Heart right ventricle (tissue), 16 donors: ENCODE measurements around the gene ALDOB. TPM values are rescaled to one million over a fixed set of nuclear protein-coding genes. Genes with fewer than 3 reads are reported as not detected.
A peak's percentile ranks its signal among the peaks of the same experiment; 100 is the strongest.

Experiments used
- ATAC-seq, 8 donors: fragments of 200-7000 bp; cut with Tn5 transposase; one replicate each; pipeline ENCODE4 v1.9.1; 2020; ENCODE audit warnings: mild to moderate bottlenecking in 8 of 8, moderate library complexity in 8 of 8, moderate number of reproducible peaks in 1 of 8
- DNase-seq, 2 donors: peaks; one replicate each; pipeline ENCODE4 v3.0.0-alpha.2; 2020
- H3K27ac ChIP-seq, 10 donors: fragments of 200-600 bp; sonication (generic) in 2 of 10; one replicate each; pipeline versions ENCODE4 v1.5.0 to v1.8.0; 2020 to 2022; ENCODE audit warnings: mild to moderate bottlenecking in 3 of 10
- H3K27me3 ChIP-seq, 7 donors: fragments of 200-600 bp; one replicate each; pipeline ENCODE4 v1.8.0; 2021 to 2022; ENCODE audit warnings: mild to moderate bottlenecking in 2 of 7
- H3K36me3 ChIP-seq, 9 donors: fragments of 200-600 bp; sonication (generic) in 1 of 9; one replicate each; pipeline versions ENCODE4 v1.5.0 to v1.8.0; 2020 to 2022; ENCODE audit warnings: mild to moderate bottlenecking in 2 of 9
- H3K4me1 ChIP-seq, 9 donors: fragments of 200-600 bp; sonication (generic) in 1 of 9; one replicate each; pipeline versions ENCODE4 v1.5.0 to v1.8.0; 2020 to 2022; ENCODE audit warnings: mild to moderate bottlenecking in 4 of 9
- H3K4me3 ChIP-seq, 10 donors: fragments of 200-600 bp; sonication (generic) in 2 of 10; one replicate each; pipeline versions ENCODE4 v1.5.0 to v1.8.0; 2020 to 2022; ENCODE audit warnings: mild to moderate bottlenecking in 7 of 10, moderate library complexity in 2 of 10
- H3K9me3 ChIP-seq, 11 donors: fragments of 200-600 bp in 10 of 11; sonication (generic) in 2 of 11; one replicate each; pipeline versions ENCODE4 v1.5.0 to v1.8.0; 2013 to 2022; ENCODE audit warnings: mild to moderate bottlenecking in 2 of 11, control low read depth in 1 of 11, moderate library complexity in 1 of 11
- WGBS, 2 donors: extraction: QIAGEN DNeasy Blood & Tissue Kit; methylation state at CpG; one replicate each; pipeline ENCODE4 v1.1.7; 2013; ENCODE audit warnings: inconsistent platforms in 1 of 2; 5-methylcytosine and 5-hydroxymethylcytosine counted together
- intact Hi-C, 10 donors: fragments of 100-400 bp; cut with DNase I; formaldehyde crosslinking; loops; one replicate each; pipeline versions ENCODE4 v1.11.1 to v1.14.2; 2022
- polyA plus RNA-seq, 2 donors: library from polyadenylated mRNA; stranded (reverse); fragments of 200-250 nt; gene quantifications; one replicate each; pipeline ENCODE4 v1.2.3, GENCODE V29; 2013
- total RNA-seq, 10 donors: library from RNA; stranded (reverse); fragmentation: NEBNext Ultra II Directional in 3 of 10; extraction: Animal tissue kit (Norgen Biotek cat#: 25700) in 3 of 10; gene quantifications; one replicate each; pipeline versions ENCODE4 v1.2.1 to v1.2.4, GENCODE V29; 2021 to 2023
- TF ChIP-seq, protein P1 (sequence below), 9 donors: fragments of 200-600 bp; sonication (generic) in 2 of 9; IDR thresholded peaks; one replicate each; pipeline versions ENCODE4 v1.5.0 to v1.8.0; 2021 to 2022; ENCODE audit warnings: antibody characterized with exemption in 9 of 9, mild to moderate bottlenecking in 5 of 9, moderate library complexity in 1 of 9
- donor health status: Arrhythmogenic right ventricular cardiomyopathy.
- donor health status: ischemic (EF 13 %, LVEDD 7.1; RV severe dilation, severe dysfunction).
- donor health status: healthy with polysubstance abuse.
- donor health status: DM: no; HTN: yes; CAD: no.
- donor health status: DM: no; HTN: no; CAD: no.
- donor health status: ischemic (EF 25% LVEDD 6.9; RV normal size, moderate dysfunction).
- donor health status: ischemic (EF 25% LVEDD 5.7; RV mildly dilated, moderate dysfunction).
- donor health status: healthy.
- donor health status: DM: yes; HTN: yes; CAD: no.
- donor health status: Ischemic cardiomyopathy.
- donor health status: ischemic (EF 35%, LVEDD 5.7; RV mildly dilated, moderate dysfunction).
- donor health status: nonischemic (EF 11% LVEDD 7.7; RV severe dilation, severe dysfunction).
- donor health status: DM: yes; HTN: yes; CAD: no.
- donor health status: PGD.
- donor health status: ischemic (EF 29% LVEDD 5.4; RV normal size, mild dysfunction).
- donor health status: nonischemic (EF 23%, LVEDD 6.1; RV moderate dilation, normal function).

ALDOB gene
- total and polyA plus RNA-seq, 12 donors = 0.17 to 1.4 (median 0.44) TPM; not detected in 2

DNA sequence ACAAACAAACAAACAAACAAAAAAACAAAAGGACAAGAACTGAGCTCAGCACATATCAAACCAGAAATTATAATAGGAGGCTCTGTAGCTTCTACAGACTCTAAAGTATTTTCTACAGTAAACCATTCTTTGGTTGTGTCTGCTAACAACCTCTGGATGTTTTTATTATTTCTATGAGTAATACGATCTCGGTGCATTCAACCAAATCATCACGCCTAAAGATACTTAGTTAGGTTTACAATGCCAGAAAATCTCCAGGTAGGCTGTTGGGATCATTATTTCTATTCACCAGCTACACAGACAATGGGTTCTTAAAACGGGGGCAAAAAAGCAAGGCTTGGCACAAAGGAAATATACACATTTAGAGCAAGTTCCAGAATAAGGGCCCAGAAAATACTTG, 41.6 kb upstream of the ALDOB start:
- peaks cover 0 to 44% (median 15%) of the 10 kb centered on the region in 9 donors for H3K36me3 ChIP-seq
- TF ChIP-seq, protein P1, sequence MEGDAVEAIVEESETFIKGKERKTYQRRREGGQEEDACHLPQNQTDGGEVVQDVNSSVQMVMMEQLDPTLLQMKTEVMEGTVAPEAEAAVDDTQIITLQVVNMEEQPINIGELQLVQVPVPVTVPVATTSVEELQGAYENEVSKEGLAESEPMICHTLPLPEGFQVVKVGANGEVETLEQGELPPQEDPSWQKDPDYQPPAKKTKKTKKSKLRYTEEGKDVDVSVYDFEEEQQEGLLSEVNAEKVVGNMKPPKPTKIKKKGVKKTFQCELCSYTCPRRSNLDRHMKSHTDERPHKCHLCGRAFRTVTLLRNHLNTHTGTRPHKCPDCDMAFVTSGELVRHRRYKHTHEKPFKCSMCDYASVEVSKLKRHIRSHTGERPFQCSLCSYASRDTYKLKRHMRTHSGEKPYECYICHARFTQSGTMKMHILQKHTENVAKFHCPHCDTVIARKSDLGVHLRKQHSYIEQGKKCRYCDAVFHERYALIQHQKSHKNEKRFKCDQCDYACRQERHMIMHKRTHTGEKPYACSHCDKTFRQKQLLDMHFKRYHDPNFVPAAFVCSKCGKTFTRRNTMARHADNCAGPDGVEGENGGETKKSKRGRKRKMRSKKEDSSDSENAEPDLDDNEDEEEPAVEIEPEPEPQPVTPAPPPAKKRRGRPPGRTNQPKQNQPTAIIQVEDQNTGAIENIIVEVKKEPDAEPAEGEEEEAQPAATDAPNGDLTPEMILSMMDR (IDR thresholded peaks at IDR 0.05) = no peak
- no peak overlapping the region for H3K4me3 ChIP-seq
- H3K27me3 ChIP-seq = no peaks in the 10 kb centered on the region
- DNase-seq (no peak), ATAC-seq (no peak)
- H3K9me3 ChIP-seq = no peaks in the 10 kb centered on the region
- WGBS, 2 donors = 71 to 72% methylated on average over 4 of the region's 4 CpGs
- H3K27ac ChIP-seq = peak overlapping the region in 3 of 10 donors; percentile 5 to 43 (median 36)
- intact Hi-C loops = no loop called here
- peaks cover 0 to 56% (median 34%) of the 10 kb centered on the region in 9 donors for H3K4me1 ChIP-seq

DNA sequence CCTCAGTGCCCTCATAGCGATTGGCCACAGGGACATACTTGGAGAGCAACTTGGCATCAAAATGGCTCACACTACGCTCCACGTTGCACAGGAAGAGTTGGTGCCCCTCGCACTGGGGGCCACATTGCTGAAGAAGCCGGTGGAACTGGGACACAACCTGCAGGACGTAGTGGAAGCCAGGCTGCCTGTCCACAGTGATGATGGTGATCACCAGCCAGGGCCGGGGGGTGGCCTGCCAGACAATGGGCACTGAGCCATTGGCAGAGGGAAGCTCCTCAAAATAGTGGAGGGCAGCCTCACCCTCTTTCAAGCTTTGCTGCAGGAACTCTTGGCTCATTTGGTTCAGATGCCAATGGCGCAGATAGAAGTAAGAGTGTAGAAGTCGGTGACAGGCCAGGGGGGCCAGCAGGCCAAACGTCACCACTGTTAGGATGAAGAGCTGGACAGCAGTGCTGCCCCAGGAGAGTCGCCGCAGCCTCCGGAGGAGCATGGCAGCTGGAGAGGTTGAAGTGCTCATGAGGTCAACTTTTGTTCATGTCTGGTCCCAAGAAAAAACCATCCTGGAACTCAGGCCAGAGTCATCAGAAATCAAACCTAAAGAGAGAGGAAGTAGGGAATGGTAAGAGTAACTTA, 41.1 kb upstream of the ALDOB start:
- 72 to 83% methylated on average over 13 of the region's 13 CpGs for WGBS, 2 donors
- intact Hi-C loops = no loop called here
- TF ChIP-seq, protein P1 (IDR thresholded peaks at IDR 0.05) = no peak
- DNase-seq = no peak
- Histone ChIP-seq H3K4me3 (no peak overlapping the region), H3K27ac (peak overlapping the region in 3 of 10 donors; percentile 5 to 43 (median 36)), H3K36me3 (peaks cover 0 to 48% (median 15%) of the 10 kb centered on the region in 9 donors), H3K4me1 (peaks cover 0 to 51% (median 31%) of the 10 kb centered on the region in 9 donors), H3K27me3 (no peaks in the 10 kb centered on the region), H3K9me3 (no peaks in the 10 kb centered on the region)
- peak in 3 of 8 donors; percentile 9 to 62 (median 23) for ATAC-seq

DNA sequence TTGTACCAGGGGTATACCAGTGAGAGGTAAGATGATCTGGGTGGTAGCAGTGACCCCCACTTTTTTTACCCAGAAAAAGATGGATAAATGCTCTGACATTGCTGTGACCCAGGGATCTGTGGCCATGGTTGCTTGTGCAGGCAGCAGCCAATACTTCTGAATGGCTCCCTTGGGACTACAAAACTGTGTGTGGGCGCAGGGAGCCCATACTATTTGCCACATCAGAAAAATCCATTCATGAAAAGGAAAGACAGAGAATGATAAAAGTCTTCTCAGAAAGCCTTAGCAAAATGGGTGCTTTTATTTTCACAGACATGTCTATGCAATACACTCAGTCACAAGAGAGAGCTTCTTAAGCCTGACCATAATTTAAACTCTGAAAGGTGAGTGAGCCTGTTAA, 37.3 kb upstream of the ALDOB start:
- Histone ChIP-seq H3K27me3 (no peaks in the 10 kb centered on the region), H3K4me3 (no peak overlapping the region), H3K27ac (no peak overlapping the region), H3K36me3 (peaks cover 0 to 53% (median 15%) of the 10 kb centered on the region in 9 donors), H3K9me3 (no peaks in the 10 kb centered on the region), H3K4me1 (peaks cover 0 to 13% (median 9%) of the 10 kb centered on the region in 9 donors)
- ATAC-seq = no peak
- 78 to 80% methylated on average over 1 of the region's 1 CpG for WGBS, 2 donors
- no peak for DNase-seq
- TF ChIP-seq, protein P1 (IDR thresholded peaks at IDR 0.05) = no peak
- intact Hi-C loops = no loop called here

DNA sequence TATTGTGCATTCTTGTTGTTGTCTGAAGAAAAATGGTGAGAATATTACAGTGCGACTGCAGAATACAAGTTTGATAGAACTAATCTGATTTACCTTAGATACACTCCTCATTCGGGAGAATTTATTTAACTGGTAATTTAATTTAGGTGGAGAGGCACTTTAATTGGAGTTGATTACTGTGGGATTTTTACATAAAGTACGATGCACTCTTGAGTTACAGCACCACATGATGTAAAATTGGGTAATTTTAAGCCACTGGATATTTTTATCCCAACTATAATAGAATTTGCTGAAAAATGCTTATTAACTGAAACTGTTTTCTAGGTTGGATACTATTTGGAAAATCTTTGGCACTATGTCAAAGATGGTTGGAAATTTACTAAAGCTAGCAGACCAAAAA, 35.4 kb upstream of the ALDOB start:
- TF ChIP-seq, protein P1 (IDR thresholded peaks at IDR 0.05) = no peak
- no peak for ATAC-seq
- no peak for DNase-seq
- Histone ChIP-seq H3K4me3 (no peak overlapping the region), H3K27ac (no peak overlapping the region), H3K36me3 (peaks cover 0 to 43% (median 15%) of the 10 kb centered on the region in 9 donors), H3K27me3 (no peaks in the 10 kb centered on the region), H3K4me1 (no peaks in the 10 kb centered on the region), H3K9me3 (no peaks in the 10 kb centered on the region)
- WGBS, 2 donors = 81 to 95% methylated on average over 3 of the region's 3 CpGs
- intact Hi-C loops = no loop called here
